H1 (cell line): ENCODE results near the gene ATP11C. TPM values are rescaled to one million over a fixed set of nuclear protein-coding genes. Genes with fewer than 3 reads are reported as not detected.

Experiments
- CTCF ChIA-PET: fragments of 300-600 bp; sonication (Branson Sonifier 250); formaldehyde crosslinking; loops from one replicate; lab custom pipeline; 2021; ENCODE audit not compliant: partially characterized antibody; lab: Charles Lee
- POLR2A ChIA-PET: fragments of 300-600 bp; sonication (Branson Sonifier 250); formaldehyde crosslinking; loops from one replicate; lab custom pipeline; 2021; ENCODE audit warnings: inconsistent platforms; ENCODE audit not compliant: partially characterized antibody; lab: Charles Lee
- DNase-seq, 2 experiments: peaks; one replicate each; pipeline versions ENCODE4 v3.0.0 to v3.0.0-alpha.2; 2010 to 2022; ENCODE audit warnings: low spot score in 2 of 2, low read depth in 1 of 2, mixed read lengths in 1 of 2
- FAIRE-seq: peaks from 2 replicates; lab custom pipeline; 2011; peaks lifted over from hg19 to GRCh38; lab: Jason Lieb, UNC
- H2AFZ ChIP-seq: 2 replicates; pipeline ENCODE4 v1.8.1; 2012; ENCODE audit warnings: low read length, inconsistent platforms
- H2AK5ac ChIP-seq: 2 replicates; pipeline ENCODE4 v1.6.1; 2013; ENCODE audit warnings: low read depth, low read length
- H2BK120ac ChIP-seq: replicated peaks from 2 replicates; pipeline ENCODE3; 2013; ENCODE audit warnings: low read depth, low read length, inconsistent platforms
- H2BK12ac ChIP-seq: 2 replicates; pipeline ENCODE4 v1.6.1; 2013; ENCODE audit warnings: low read depth, low read length
- H2BK15ac ChIP-seq: 2 replicates; pipeline ENCODE4 v1.6.1; 2013; ENCODE audit warnings: low read length
- H2BK20ac ChIP-seq: 2 replicates; pipeline ENCODE4 v1.6.1; 2013; ENCODE audit warnings: low read length
- H2BK5ac ChIP-seq: 2 replicates; pipeline ENCODE4 v1.6.1; 2013; ENCODE audit warnings: low read depth, low read length
- H3K14ac ChIP-seq: 2 replicates; pipeline ENCODE4 v1.6.1; 2013; ENCODE audit warnings: inconsistent platforms; ENCODE audit not compliant: insufficient read length
- H3K18ac ChIP-seq: 2 replicates; pipeline ENCODE4 v1.6.1; 2013; ENCODE audit warnings: low read length; ENCODE audit errors: extremely low read depth
- H3K23ac ChIP-seq: 2 replicates; pipeline ENCODE4 v1.6.1; 2013; ENCODE audit warnings: inconsistent platforms; ENCODE audit not compliant: insufficient read length
- H3K23me2 ChIP-seq: 2 replicates; pipeline ENCODE4 v1.6.1; 2013; ENCODE audit warnings: low read depth, low read length
- H3K27ac ChIP-seq: 2 replicates; pipeline ENCODE4 v1.6.1; 2011; ENCODE audit warnings: low read depth, low read length, inconsistent platforms
- H3K27me3 ChIP-seq, 4 experiments: replicated peaks in 1 of 4; 1 replicate in 1 of 4; 2 replicates in 3 of 4; pipeline versions ENCODE4 v1.6.1 to v1.8.1; 2011 to 2013; ENCODE audit warnings: low read length in 3 of 4, mild to moderate bottlenecking in 3 of 4, inconsistent platforms in 2 of 4, mixed read lengths in 2 of 4, moderate library complexity in 1 of 4; ENCODE audit not compliant: control insufficient read depth in 3 of 4, insufficient read depth in 3 of 4; ENCODE audit errors: extremely low read depth in 1 of 4
- H3K36me3 ChIP-seq, 4 experiments: 2 replicates each; pipeline versions ENCODE4 v1.6.1 to v1.8.1; 2011 to 2013; ENCODE audit warnings: mild to moderate bottlenecking in 4 of 4, low read length in 3 of 4, moderate library complexity in 2 of 4, control low read depth in 1 of 4, inconsistent platforms in 1 of 4; ENCODE audit not compliant: insufficient read depth in 4 of 4, control insufficient read depth in 2 of 4
- H3K4ac ChIP-seq: replicated peaks from 2 replicates; pipeline ENCODE3; 2013; ENCODE audit warnings: low read length, low read depth, mixed read lengths, inconsistent platforms; ENCODE audit not compliant: insufficient read length
- H3K4me1 ChIP-seq, 4 experiments: replicated peaks in 1 of 4; 1 replicate in 1 of 4; 2 replicates in 3 of 4; pipeline versions ENCODE4 v1.6.1 to v1.8.1; 2011 to 2013; ENCODE audit warnings: low read length in 3 of 4, inconsistent platforms in 2 of 4, mixed read lengths in 1 of 4; ENCODE audit not compliant: insufficient read depth in 4 of 4, control insufficient read depth in 3 of 4
- H3K4me2 ChIP-seq, 2 experiments: 2 replicates each; pipeline versions ENCODE4 v1.6.1 to v1.8.1; 2011 to 2013; ENCODE audit warnings: low read depth in 2 of 2, low read length in 2 of 2, control low read depth in 1 of 2, inconsistent platforms in 1 of 2, mild to moderate bottlenecking in 1 of 2; ENCODE audit not compliant: insufficient read depth in 1 of 2
- H3K4me3 ChIP-seq, 4 experiments: fragments of 200-600, 300-600 bp in 1 of 4; sonication (generic), shearing (Covaris generic), sonication (Bioruptor Twin) in 1 of 4; 2 replicates each; pipeline versions ENCODE4 v1.5.1 to v1.8.1; 2011 to 2016; ENCODE audit warnings: low read length in 4 of 4, low read depth in 3 of 4, control low read depth in 2 of 4, inconsistent platforms in 2 of 4, mild to moderate bottlenecking in 2 of 4, mixed read lengths in 1 of 4, moderate library complexity in 1 of 4; ENCODE audit not compliant: insufficient read depth in 2 of 4; ENCODE audit errors: extremely low read depth in 1 of 4
- H3K56ac ChIP-seq: replicated peaks from 2 replicates; pipeline ENCODE3; 2013; ENCODE audit warnings: low read depth, mild to moderate bottlenecking, mixed read lengths, low read length, inconsistent platforms; ENCODE audit not compliant: insufficient read length
- H3K79me1 ChIP-seq: 2 replicates; pipeline ENCODE4 v1.6.1; 2013; ENCODE audit warnings: low read depth, low read length, control low read depth
- H3K79me2 ChIP-seq, 2 experiments: 2 replicates each; pipeline versions ENCODE4 v1.6.1 to v1.8.1; 2012 to 2013; ENCODE audit warnings: low read length in 2 of 2, mild to moderate bottlenecking in 2 of 2, inconsistent platforms in 1 of 2; ENCODE audit not compliant: insufficient read depth in 2 of 2, control insufficient read depth in 1 of 2
- H3K9ac ChIP-seq, 4 experiments: replicated peaks in 1 of 4; 1 replicate in 1 of 4; 2 replicates in 3 of 4; pipeline versions ENCODE4 v1.6.1 to v1.8.1; 2011 to 2013; ENCODE audit warnings: low read depth in 3 of 4, low read length in 3 of 4, control low read depth in 2 of 4, mild to moderate bottlenecking in 2 of 4, moderate library complexity in 2 of 4, inconsistent platforms in 1 of 4; ENCODE audit errors: extremely low read depth in 1 of 4
- H3K9me3 ChIP-seq, 2 experiments: 2 replicates each; pipeline versions ENCODE4 v1.6.1 to v1.8.1; 2012 to 2013; ENCODE audit warnings: mild to moderate bottlenecking in 2 of 2, moderate library complexity in 2 of 2, control low read depth in 1 of 2, inconsistent platforms in 1 of 2, low read depth in 1 of 2, low read length in 1 of 2, mixed read lengths in 1 of 2; ENCODE audit not compliant: insufficient read depth in 2 of 2
- H4K20me1 ChIP-seq, 2 experiments: replicated peaks in 1 of 2; 2 replicates each; pipeline versions ENCODE3 to v1.8.1; 2011 to 2013; ENCODE audit warnings: inconsistent platforms in 2 of 2, low read length in 2 of 2, mild to moderate bottlenecking in 1 of 2; ENCODE audit not compliant: insufficient read depth in 2 of 2, control insufficient read depth in 1 of 2
- H4K5ac ChIP-seq: 2 replicates; pipeline ENCODE4 v1.6.1; 2013; ENCODE audit warnings: low read length, low read depth, mixed read lengths, inconsistent platforms; ENCODE audit not compliant: insufficient read length
- H4K8ac ChIP-seq: 2 replicates; pipeline ENCODE4 v1.8.0; 2013; ENCODE audit warnings: mild to moderate bottlenecking, moderate library complexity, low read length, inconsistent platforms; ENCODE audit not compliant: insufficient read depth; ENCODE audit errors: extremely low read depth
- H4K91ac ChIP-seq: replicated peaks from 2 replicates; pipeline ENCODE3; 2013; ENCODE audit warnings: low read length, mixed read lengths, inconsistent platforms; ENCODE audit not compliant: insufficient read length
- CBX8 ChIP-seq: fragments of 300-800, 300-1000 bp; sonication (generic); IDR thresholded peaks from 2 replicates; pipeline ENCODE4 v1.7.1; 2016; ENCODE audit warnings: low read depth, low read length, borderline replicate concordance
- SUZ12 ChIP-seq: fragments of 200-600 bp; sonication (generic); IDR thresholded peaks from 2 replicates; pipeline ENCODE4 v1.6.1; 2012; ENCODE audit warnings: mild to moderate bottlenecking, inconsistent platforms, low read length, moderate library complexity, mixed read lengths
- polyA plus RNA-seq, 7 experiments: library from polyadenylated mRNA; depleted of rRNA in 3 of 7; stranded (reverse) in 5 of 7; unstranded in 2 of 7; fragments of >200 nt in 5 of 7; fragments of 200-250 nt in 2 of 7; gene quantifications; 1 replicate in 5 of 7; 2 replicates in 1 of 7; 4 replicates in 1 of 7; pipeline versions ENCODE4 v1.2.1 to v1.2.3, GENCODE V29; 2011 to 2013; ENCODE audit warnings: missing spikeins in 2 of 7, mixed read lengths in 2 of 7
- total RNA-seq: library from RNA; stranded (reverse); fragmentation: NEBNext Ultra II Directional; extraction: Animal tissue kit (Norgen Biotek cat#: 25700); gene quantifications from 2 replicates; pipeline ENCODE4 v1.2.1, GENCODE V29; 2021

The ATP11C gene
- total and polyA plus RNA-seq, 2 of the 8 experiments (the other 6 are each of a cell fraction or from before 2014, with no cell fraction given) = 14.7 to 52.1 TPM

- no peak overlapping the region for H3K18ac ChIP-seq
- no peak overlapping the region for H3K4me3 ChIP-seq
- no peaks in the 10 kb centered on the region for H3K4me1 ChIP-seq
- H2BK5ac ChIP-seq = no peak overlapping the region
- no peak overlapping the region for H3K4me2 ChIP-seq
- no peaks in the 10 kb centered on the region for H3K27me3 ChIP-seq
- H4K5ac ChIP-seq = no peak overlapping the region
- H3K4ac ChIP-seq = no peak overlapping the region
- ChIA-PET POLR2A (no interaction called here), CTCF (interaction anchor here (0.9 to 2.1 kb wide), 2 partner anchors 10 to 12 kb away, joined by 5 to 6 read pairs; no protein-coding TSS in a partner anchor)
- no peak overlapping the region for H3K56ac ChIP-seq
- H2BK15ac ChIP-seq = no peak overlapping the region
- no peaks in the 10 kb centered on the region for H3K79me1 ChIP-seq
- peaks cover 0 to 5% (median 0%) of the 10 kb centered on the region in 4 experiments; a peak in 1 of 8 replicates for H3K36me3 ChIP-seq
- H4K91ac ChIP-seq = no peak overlapping the region
- no peak overlapping the region for H3K23ac ChIP-seq
- H3K23me2 ChIP-seq = no peaks in the 10 kb centered on the region
- no peak overlapping the region for H2AK5ac ChIP-seq
- H3K27ac ChIP-seq = no peak overlapping the region
- DNase-seq (no peak), FAIRE-seq (no peak)
- H3K79me2 ChIP-seq = no peaks in the 10 kb centered on the region
- no peak overlapping the region for H3K9ac ChIP-seq
- no peak overlapping the region for H2BK20ac ChIP-seq
- H2BK120ac ChIP-seq = no peak overlapping the region
- no peak overlapping the region for H2BK12ac ChIP-seq
- H2AFZ ChIP-seq = no peak overlapping the region
- H4K8ac ChIP-seq = no peak overlapping the region
- H3K9me3 ChIP-seq = no peaks in the 10 kb centered on the region
- no peaks in the 10 kb centered on the region for H4K20me1 ChIP-seq
- H3K14ac ChIP-seq = no peak overlapping the region
- TF ChIP-seq SUZ12 = no peak
- no peak for TF ChIP-seq CBX8
Observed at GRCh38 chrX:139750390-139750789, 182.5 kb downstream of the ATP11C start.
